Islet precursor cell (in vitro differentiated cells): Measurements from ENCODE around the gene LZTS2.
A peak's percentile ranks its signal among the peaks of the same experiment; 100 is the strongest.

Experiments
- DNase-seq: peaks from one replicate; pipeline ENCODE4 v3.0.0-alpha.2; 2018

LZTS2 gene

DNA sequence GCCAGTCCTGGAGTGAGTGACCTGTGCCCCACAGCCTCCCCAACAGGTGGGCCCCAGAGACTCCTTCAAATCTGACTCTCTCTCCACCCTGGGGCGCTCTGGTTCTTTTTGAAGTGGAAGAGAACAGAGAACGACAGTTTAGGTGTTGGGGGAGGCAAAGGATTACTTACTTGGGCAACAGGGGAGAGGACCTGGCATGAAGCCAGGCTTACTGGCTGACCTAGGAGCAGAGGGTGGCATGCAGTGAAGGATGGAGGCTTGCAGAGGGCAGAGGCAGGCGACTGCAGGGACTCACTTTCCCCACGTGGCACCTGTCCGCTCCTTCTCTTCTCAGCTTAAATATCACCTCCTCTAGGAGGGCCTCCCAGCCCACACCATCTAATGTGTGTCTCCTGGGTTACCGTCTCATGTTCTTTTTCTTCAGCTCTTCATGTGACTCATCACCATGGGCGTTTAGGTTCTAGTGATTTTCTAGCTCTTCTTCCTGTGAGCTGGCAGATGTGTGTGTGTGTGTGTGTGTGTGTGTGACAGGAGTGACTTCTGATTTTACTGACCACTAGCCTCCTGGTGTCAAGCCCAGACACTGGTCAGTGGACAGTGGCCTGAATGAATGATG, 15.5 kb downstream of the LZTS2 start:
- DNase-seq: no peak

DNA sequence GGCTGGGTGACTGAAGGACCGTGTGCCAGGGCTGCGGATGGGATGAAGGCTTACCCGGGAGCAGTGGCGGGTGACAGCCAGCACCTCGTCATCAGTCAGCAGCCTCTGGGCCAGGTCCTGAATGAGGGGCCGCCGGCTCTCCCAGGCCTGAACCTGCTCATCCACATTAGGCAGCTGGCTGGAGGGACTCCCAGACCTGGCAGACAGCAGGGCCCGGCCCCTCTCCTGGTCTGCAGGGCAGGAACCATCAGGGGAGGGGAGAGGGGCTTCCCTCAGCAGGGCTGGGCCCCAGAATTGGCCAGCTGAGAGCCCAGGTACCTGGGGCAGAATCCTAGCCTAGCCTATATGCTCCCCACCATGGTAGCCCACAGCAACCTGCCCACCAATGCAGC, 16.0 kb downstream of the LZTS2 start:
- DNase-seq: no peak

DNA sequence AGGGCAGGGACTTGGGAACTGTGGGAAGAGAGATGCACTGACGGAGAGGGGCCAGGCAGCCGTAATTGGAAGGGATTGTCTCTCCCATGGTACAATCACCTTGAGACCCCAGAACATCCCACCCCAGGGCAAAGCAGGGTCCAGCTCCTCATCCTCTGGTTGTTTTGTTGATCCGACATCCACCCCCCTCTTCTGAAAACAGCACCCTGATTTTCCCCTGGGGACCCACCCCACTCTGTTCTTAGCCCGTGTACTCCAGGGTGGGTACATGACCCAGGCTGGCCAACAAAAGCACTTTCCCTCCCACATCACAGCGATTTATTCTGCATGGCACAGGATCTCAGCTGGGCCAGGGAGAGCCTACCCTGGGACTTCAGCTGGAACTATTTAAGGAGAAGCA, 17.2 kb downstream of the LZTS2 start:
- no peak for DNase-seq

DNA sequence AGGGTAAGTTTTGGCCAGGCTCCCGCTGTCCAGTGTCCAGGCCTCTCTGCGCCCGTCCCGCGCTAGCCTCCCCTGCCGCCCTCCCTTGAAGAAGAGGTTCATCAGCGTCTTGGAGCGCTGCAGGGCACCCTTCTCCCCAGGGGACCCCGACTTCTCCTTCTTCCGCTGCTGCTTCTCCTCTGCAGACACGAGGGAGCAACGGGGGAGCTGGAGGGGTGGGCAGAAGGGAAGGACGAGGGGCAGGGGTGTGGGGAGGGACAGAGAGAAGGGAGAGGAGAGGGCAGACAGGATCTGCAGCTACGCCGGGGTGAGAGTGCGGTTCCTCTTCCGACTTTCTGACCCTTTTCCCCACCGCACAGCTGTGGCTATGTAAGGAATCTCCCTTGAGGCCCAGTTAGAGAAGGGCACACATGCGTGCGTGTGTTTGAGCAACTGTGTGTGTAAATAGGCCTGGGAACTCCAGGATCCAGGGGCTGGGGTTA, 18.6 kb downstream of the LZTS2 start:
- peak; percentile 69 for DNase-seq

DNA sequence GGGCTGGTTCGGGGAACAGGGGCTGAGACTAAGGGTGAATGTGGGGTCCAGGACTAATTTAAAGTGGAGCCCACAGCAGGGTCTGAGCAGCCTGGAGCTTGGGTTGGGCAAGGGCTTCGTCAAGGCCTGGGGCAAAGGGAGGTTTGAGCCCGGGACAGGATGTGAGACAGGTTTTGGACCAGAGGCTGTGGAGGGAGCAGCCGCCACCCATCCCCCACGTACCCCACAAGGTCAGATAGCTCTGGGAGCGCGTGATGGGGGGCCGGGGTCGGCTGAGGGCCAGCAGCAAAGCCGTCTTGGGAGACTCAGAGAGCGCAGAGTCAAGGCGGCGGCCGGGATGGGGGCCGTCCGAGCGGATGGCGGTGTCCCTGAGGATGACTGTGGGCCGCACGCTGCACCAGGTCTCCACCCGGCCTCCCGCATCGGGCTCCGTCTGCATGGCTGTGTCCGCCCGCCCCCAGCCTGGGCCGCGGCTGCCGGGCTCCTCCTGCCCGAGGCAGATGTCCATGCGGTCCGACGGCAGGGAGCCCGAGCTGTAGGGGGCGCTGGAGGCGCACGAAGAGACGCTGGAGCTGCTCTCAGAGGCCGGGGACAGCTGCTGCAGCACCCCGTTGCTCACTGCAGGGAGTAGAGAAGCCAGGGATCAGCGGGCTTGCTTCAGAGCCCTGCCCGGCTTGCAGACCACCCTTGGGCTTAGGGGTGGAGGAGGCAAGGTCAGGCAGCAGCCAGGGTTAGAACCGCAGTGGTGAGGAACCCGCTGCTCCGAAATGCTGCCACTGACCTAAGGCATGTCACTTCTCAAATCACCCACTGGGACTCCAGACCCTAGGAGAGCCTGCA, 19.2 kb downstream of the LZTS2 start:
- DNase-seq: peak; percentile 96

DNA sequence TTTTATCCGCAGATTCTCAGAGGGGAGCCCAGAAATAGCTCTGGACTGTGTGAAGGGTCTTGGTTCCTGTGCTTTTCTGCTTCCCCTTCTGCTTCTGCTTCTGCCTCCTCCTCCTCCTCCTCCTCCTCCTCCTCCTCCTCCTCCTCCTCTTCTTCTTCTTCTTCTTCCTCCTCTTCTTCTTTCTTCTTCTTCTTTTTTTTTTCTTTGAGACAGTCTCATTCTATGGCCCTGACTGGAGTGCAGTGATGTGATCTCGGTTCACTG, 19.8 kb downstream of the LZTS2 start:
- DNase-seq: no peak

DNA sequence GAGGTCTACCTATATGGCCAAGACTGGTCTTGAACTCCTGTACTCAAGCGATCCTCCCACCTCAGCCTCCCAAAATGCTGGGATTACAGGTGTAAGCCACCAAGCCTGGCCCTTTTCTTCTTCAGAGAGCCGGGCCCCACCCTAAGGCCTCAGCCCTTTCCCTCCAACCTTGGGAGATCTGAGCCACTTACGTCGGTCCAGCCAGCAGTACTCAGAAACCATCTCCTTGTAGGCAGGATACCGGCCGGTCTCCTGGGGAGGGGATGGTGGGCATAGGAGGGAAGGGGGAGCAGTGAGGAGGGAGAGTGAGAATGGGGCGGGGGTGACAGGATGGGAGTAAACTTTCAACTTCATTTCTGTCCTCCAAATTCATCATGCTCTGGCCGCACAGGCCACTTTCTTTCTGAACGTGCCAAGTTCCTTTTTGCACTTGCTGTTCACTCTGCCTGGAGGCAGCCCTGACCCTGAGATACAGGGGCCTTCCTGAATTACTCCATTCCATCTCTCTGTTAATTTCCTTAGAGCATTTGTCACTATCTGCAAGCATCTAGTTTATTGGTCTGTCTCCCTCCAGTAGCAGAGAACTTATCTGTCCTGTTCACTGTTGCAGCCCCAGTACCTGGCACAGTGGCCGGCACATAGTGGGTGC, 20.9 kb downstream of the LZTS2 start:
- DNase-seq: no peak

DNA sequence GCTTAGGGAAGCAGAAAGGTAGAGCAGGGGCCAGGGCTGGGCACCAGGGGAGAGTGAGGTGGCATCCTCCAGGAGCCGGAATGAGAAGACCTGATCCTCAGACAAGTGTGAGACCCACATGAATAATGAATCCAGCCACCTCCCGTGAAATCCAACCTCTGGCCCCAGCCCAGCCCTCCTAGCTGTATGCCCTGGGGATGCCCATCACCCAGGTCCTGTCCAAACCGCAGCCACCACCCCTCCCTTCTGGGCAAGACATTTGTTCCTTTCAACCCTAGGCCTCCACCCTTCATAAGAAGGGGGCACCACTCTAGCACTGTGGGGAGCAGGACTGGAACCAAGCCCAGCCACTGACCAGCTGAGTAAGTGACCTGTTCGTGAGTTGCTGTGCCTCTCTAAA, 21.6 kb downstream of the LZTS2 start:
- DNase-seq: no peak

DNA sequence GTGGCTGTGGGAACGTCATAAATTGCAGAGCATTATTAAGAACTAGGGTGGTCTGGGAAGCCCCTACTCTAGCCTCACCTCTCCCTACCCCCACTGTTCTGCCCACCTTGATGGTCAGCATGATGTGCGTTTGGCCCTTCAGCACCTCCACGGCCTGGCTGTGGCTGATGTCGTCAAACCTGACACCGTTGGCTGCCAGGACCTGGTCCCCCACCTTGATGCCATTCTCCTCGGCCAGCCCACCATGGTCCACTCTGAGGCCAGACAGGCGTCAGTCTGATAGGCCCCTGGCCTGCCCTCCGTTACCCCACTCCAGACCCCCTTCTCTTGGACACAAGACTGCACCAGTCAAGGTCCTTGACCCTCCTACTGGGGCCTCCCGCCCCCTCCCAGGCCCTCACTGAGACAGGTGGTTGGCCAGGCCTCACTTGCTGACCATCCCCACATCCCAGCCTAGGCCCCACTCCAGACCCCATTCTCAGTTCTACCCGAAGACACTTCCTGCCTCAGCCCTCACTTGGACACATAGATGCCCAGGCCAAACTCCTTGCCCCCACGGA, 22.2 kb downstream of the LZTS2 start:
- no peak for DNase-seq

DNA sequence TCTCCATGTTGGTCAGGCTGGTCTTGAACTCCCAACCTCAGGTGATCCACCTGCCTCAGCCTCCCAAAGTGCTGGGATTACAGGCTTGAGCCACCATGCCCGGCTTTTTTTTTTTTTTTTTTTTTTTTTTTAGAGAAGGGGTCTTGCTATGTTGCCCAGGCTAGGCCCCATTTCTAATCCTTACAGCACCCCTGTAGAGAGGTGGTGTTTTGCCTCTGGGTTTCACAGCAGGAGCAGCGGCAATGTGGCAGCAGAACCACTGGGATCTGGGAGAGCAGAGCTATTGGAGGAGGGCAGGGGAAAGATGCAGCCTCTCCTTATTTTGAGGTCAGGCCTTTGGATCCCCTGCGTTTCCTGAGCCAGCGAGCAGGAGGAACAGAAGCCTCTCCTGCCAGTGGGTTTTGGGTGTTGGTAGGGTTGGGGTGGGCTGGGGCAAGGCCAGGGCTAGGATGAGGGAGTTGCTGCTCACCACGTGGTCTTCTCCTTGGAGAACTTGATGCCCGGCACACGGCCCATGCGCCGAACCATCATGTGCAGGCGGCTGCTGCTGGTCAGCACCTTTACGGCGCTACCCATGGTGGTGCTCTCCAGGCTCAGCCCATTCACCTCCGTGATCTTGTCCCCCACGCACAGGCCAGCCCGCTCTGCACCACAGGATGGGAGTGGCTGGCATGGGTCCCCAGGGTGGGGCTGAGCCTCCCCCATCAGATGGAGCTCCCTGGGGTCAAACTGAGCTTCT, 23.5 kb downstream of the LZTS2 start:
- no peak for DNase-seq

DNA sequence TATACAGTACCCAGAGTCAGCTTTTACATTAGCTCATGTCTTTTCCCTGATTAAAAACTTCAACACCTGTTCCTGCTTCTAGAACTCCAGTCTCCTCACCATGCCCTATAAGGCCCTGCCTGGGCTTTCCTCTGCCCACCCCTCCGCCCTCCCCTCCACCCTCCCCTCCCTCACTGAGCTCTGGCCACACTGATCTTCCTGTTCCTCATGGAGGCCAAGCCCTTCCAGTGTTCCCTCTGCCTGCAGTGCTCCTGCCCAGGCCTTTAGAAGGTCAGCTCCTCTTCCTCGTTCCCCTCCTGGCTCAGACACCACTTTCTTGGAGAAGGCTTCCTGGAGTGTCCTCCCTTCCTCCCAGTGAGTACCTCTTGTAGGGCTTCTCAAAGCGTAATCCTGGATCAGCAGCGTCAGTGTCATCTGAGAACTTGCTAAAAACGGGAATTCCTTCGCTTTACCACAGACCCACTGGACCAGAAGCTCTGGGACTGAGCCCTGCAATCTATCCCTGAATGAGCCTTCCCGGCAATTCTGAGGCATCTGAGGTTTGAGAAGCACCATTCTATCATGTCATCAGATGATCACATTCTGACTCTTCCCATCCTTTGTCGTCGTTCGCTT, 27.6 kb downstream of the LZTS2 start:
- DNase-seq: no peak

DNA sequence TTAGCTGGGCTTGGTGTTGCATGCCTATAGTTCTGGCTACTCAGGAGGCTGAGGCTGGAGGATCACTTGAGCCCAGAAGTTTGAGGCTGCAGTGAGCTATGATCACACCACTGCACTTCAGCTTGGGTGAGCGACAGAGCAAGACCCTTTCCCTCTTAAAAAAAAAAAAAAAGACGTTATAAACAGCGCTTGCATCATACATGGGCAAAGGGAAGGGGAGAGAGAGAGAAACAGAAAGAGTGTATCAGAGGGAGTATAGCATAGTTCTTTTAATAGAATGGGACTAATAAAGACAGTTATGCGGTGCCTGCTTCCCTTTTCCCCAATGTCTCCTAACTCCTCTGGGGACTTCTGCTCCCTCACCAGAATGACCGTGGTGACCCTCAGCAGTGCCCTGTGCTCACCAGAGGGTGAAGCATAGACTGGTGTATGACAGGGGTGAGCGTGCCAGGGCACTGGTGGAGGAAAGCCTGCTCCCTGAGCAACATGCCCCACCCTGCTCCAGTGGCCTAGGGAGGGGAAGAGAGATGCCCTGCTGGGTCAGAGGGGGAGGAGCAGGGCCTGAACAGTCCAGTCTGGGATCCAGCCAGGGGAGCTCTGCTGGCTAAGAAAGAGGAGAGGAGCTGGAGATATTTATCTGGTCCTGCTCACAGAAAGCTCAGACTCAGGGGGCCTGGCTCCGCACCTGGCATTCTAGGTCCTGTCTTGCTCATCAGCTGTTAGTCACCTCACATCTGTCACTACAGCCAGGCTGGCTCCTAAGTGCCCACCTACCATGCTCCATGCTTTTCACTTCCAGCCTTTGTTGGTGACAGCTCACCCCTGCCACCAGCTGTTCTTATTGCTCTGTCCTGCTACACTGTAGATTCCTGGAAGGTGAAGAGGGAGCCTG, 29.1 kb downstream of the LZTS2 start:
- no peak for DNase-seq

DNA sequence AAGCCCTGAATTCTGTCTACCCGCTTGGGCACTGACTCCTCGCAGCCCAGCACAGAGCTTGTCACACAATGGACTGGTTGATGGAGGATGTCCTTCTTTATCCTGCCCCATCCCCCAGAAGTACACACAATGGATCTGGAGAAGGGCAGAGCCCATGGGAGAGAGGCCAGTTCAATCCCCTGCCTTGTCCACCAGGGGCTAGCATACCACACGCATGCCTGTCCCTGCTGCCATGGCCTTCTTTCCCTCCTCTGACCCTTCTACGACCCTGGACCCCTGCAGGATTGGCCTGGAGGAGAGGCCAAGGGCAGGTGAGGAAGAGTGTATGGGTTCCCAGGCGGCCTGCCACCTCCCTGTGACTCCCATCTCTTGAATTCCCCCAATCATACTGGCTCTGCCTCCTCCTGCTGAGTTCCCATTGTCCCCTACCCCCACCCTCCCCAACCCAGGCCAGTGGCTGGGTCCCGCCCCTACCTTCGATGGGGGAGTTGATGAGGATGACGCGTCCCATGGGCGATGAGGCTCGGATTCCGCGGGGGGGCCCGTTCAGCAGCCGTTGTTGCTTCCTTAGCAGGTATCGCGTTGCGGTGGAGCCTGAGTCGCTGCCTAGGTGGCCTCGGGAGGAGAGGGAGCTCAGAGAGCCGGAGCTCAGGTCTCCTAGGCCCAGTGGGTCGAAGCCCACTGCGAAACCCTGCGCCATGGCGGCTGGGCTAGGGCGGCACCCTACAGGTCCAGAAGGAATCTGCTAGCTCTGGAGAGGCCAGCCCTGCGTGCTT, 30.1 kb downstream of the LZTS2 start:
- DNase-seq: peak; percentile 74

DNA sequence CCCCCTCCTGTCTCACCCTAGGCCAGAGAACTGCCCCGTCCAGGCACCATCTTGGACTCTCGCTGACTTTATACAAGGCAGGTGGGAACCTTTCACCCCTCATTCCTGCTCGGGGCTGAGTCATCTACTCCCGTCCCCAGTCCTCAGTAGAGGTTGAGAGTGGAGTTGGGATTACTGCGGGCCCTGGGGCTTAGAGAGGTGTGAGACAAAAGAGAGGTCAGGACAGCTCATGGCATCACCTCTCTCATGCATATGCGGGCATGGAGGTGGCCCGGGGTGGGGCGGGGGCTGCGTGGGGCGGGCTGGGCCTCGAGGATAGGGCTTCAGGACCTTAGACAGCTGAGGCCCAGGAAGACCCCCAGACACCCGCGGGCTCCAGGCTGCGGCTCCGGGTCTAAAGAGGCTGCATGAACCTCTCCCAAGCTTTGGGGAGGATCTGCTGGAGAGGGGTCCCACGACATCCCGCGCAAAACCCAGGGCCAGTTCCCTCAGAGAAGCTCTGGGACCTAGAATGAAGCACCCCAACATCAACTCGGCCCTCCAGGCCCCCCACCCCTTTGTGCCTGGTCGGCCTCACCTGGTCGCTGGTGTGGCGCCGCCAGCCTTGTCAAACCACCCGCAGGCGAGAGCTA, 31.0 kb downstream of the LZTS2 start:
- peak; percentile 75 for DNase-seq

DNA sequence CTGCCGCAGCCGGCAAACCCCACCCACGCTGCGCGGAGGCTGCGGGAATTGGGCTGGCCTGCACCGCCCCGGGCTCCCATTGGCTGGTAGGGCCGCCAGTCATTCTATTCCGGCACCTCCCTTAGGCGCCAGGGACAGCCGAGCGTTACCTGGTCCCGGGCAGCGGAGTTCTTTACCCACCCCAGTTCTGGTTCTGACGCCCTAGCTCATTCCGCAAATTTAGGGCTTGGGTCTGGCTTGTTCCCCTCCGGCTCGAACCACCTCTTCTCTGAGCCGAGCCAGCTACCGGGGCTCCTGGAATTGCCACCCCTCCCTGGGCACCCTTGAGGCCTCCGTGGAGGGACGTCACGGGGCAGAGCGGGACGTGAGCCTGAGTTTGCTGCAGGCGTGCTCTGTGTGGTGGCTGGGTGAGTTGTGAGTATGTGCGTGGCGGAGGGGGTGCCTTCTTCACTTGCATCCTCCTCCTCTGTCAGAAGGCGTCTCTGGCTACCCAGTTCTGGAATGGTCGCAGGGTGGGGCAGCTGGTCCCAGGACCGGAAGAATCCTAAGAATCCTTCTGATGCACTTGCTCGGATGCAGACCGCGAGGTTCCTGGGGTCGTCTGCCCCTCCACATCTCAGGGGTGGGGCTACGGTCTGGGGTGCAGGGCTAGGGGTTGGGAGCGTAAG, 31.7 kb downstream of the LZTS2 start, which contains the start of the genes PDZD7 and SFXN3:
Gene PDZD7 (minus strand): TSS at position 2 of the 668 bp plus-strand sequence. CDS start 910 bp downstream, outside the sequence.
Gene SFXN3 (plus strand): TSS at position 107 of the 668 bp plus-strand sequence. CDS start 3,461 bp downstream, outside the sequence.
- peak; percentile 96 for DNase-seq

DNA sequence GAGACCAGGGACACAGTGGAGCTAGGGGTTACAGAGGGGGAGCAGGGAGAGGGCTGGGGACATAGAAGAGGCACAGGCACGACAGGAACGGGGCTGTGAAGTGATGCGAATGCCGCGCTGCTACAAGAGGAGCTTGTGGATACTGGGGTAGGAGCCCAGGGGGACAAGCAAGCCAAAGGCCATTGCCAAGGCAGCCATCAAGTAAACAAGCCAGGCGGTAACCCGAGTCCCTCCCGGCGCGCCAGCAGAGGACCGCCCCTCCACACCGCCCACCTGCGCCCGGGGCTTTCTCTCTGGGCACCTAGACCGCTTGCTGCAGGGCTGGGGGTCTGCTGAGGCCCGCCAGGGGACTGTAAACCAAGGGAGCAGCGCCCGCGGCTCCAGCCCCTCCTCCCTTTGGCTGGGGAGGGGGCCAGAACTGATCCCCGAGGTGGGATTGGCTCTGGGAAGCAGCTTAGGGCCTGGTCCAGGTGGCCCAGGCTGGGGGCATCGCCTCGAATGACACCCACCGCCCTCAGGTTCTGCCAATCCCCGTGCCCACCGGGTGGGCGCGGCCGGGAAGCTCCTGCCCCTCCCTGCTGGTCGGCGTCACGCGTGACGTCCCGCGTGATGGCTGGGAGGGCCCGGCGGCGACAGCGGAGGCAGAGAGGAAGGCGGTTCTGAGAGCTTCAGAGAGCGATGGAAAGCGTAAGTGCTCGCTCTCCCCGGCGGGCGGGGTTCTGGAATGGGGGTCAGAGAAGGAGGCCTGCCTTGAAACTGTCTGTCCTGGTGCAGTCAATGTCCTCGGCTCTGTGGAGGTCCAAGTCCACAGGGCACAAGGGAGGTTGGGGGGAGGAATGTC, 32.4 kb downstream of the LZTS2 start:
- peak; percentile 85 for DNase-seq

DNA sequence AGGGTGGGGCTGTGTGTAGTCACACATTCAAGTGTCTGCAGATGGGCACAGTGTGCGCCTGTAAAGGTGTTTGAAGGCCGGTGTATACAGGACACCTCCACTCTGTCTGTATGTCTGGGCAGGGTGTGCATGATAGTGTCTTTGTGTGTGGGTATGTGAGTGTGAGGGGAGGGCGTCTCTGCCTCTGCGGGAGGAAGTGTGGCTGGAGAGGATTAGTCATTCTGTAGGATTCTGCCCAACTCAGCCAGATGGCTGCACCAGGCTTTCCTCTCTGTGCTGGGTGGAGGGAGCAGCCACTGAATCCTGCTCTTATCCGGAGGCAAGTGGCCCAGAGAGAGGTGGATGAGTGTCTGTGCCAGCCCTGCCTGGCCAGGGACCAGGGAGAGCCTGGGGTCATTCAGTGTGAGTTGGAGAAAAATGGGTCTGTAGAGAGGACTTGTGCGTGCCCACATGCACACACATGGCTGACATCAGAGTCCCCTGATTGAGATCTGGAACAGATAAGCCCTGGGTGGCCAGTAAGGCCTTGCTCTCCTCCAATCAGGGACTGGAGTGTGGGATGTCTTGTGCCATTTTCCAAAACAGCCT, 33.1 kb downstream of the LZTS2 start:
- peak; percentile 95 for DNase-seq

DNA sequence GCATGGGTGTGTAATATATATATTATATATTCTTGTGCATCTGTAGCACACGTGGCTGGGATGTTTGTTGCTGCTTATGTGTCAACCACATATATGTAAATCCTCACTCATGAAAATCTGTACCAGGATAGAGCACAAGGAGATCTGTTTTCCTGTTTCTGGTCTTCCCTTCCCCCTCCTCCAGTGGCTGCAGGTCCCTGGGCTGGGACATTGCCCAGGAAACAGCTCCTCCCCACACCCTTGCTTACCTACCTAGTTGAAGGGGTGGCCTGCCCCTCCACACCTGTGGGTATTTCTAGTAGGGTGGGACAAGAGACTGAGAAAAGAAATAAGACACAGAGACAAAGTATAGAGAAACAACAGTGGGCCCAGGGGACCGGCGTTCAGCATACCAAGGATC, 33.7 kb downstream of the LZTS2 start:
- no peak for DNase-seq
